Left kidney (tissue), 8 donors: ENCODE results near the gene ARPC4. TPM values are rescaled to one million over a fixed set of nuclear protein-coding genes. Genes with fewer than 3 reads are reported as not detected.

Experiments used
- DNase-seq: peaks from one replicate; pipeline ENCODE4 v3.0.0-alpha.2; 2013
- long read RNA-seq, 8 donors: transcript quantifications; one replicate each; lab custom pipeline, GENCODE V29; 2026
- polyA plus RNA-seq: library from polyadenylated mRNA; unstranded; fragments of 120-200 nt; gene quantifications from one replicate; pipeline ENCODE4 v1.2.1, GENCODE V29; 2013; ENCODE audit not compliant: insufficient read length

The ARPC4 gene
- polyA plus RNA-seq: 125 TPM
- long read RNA-seq, donor 1, transcript ARPC4-201 (6 exons, 2,582 nt): major isoform, 47 of 65 reads
- long read RNA-seq, donor 1, partial matches to known transcripts: 11 of 65 reads
- long read RNA-seq, donor 1, other reads (novel, unspliced or antisense): 0 of 65 reads
- long read RNA-seq, donor 2, transcript ARPC4-201 (6 exons, 2,582 nt): major isoform, 55 of 158 reads
- long read RNA-seq, donor 2, partial matches to known transcripts: 92 of 158 reads
- long read RNA-seq, donor 2, other reads (novel, unspliced or antisense): 0 of 158 reads
- long read RNA-seq, donor 3, transcript ARPC4-201 (6 exons, 2,582 nt): major isoform, 48 of 160 reads
- long read RNA-seq, donor 3, partial matches to known transcripts: 109 of 160 reads
- long read RNA-seq, donor 3, other reads (novel, unspliced or antisense): 0 of 160 reads
- long read RNA-seq, donor 4, transcript ARPC4-201 (6 exons, 2,582 nt): major isoform, 5 of 13 reads
- long read RNA-seq, donor 4, partial matches to known transcripts: 7 of 13 reads
- long read RNA-seq, donor 4, other reads (novel, unspliced or antisense): 0 of 13 reads
- long read RNA-seq, donor 5, transcript ARPC4-201 (6 exons, 2,582 nt): major isoform, 75 of 95 reads
- long read RNA-seq, donor 5, partial matches to known transcripts: 15 of 95 reads
- long read RNA-seq, donor 5, other reads (novel, unspliced or antisense): 0 of 95 reads
- long read RNA-seq, donor 6, transcript ARPC4-201 (6 exons, 2,582 nt): major isoform, 71 of 215 reads
- long read RNA-seq, donor 6, partial matches to known transcripts: 139 of 215 reads
- long read RNA-seq, donor 6, other reads (novel, unspliced or antisense): 0 of 215 reads
- long read RNA-seq, donor 7, transcript ARPC4-201 (6 exons, 2,582 nt): major isoform, 82 of 104 reads
- long read RNA-seq, donor 7, partial matches to known transcripts: 15 of 104 reads
- long read RNA-seq, donor 7, other reads (novel, unspliced or antisense): 0 of 104 reads
- long read RNA-seq, donor 8, transcript ARPC4-201 (6 exons, 2,582 nt): major isoform, 19 of 24 reads
- long read RNA-seq, donor 8, partial matches to known transcripts: 5 of 24 reads
- long read RNA-seq, donor 8, other reads (novel, unspliced or antisense): 0 of 24 reads

- DNase-seq: peak; percentile 93
Measured at GRCh38 chr3:9792405-9793160, at the start of gene ARPC4, which contains the start of gene TADA3. TSS of gene ARPC4 (plus strand) at chr3:9793082. CDS start at chr3:9793122, 40 bp downstream. TSS of gene TADA3 (minus strand) at chr3:9792473. CDS start at chr3:9791466, 1,007 bp downstream.

GRCh38 chr3:9743548-9743947 is 49.3 kb upstream of the ARPC4 start:
- no peak for DNase-seq

GRCh38 chr3:9744162-9744561 is 48.7 kb upstream of the ARPC4 start:
- DNase-seq: no peak

GRCh38 chr3:9745521-9745920 is 47.4 kb upstream of the ARPC4 start:
- DNase-seq: no peak

GRCh38 chr3:9746330-9746729 is 46.6 kb upstream of the ARPC4 start:
- DNase-seq: no peak

- no peak for DNase-seq
Measured at GRCh38 chr3:9747267-9747666, 45.6 kb upstream of the ARPC4 start.

- no peak for DNase-seq
Measured at GRCh38 chr3:9748031-9748430, 44.9 kb upstream of the ARPC4 start.

- no peak for DNase-seq
Measured at GRCh38 chr3:9749296-9749644, 43.6 kb upstream of the ARPC4 start.

GRCh38 chr3:9749645-9750555 is 43.0 kb upstream of the ARPC4 start, which contains the start of gene OGG1:
TSS of gene OGG1 (plus strand) at chr3:9749952. CDS start at chr3:9750287, 335 bp downstream.
- DNase-seq: peak; percentile 98

GRCh38 chr3:9750556-9751411 is 42.1 kb upstream of the ARPC4 start:
- DNase-seq: no peak

- no peak for DNase-seq
Measured at GRCh38 chr3:9754678-9755077, 38.2 kb upstream of the ARPC4 start.

- no peak for DNase-seq
Measured at GRCh38 chr3:9757427-9757826, 35.5 kb upstream of the ARPC4 start.

GRCh38 chr3:9760779-9761505 is 31.9 kb upstream of the ARPC4 start:
- no peak for DNase-seq

- DNase-seq: no peak
Measured at GRCh38 chr3:9761919-9762318, 31.0 kb upstream of the ARPC4 start.

- no peak for DNase-seq
Measured at GRCh38 chr3:9762871-9763270, 30.0 kb upstream of the ARPC4 start.

GRCh38 chr3:9765865-9766264 is 27.0 kb upstream of the ARPC4 start:
- DNase-seq: no peak

- DNase-seq: no peak
Measured at GRCh38 chr3:9767418-9767817, 25.5 kb upstream of the ARPC4 start.

GRCh38 chr3:9768141-9768775 is 24.6 kb upstream of the ARPC4 start:
- no peak for DNase-seq
